ENCODE results near the gene KRR1. TPM values are rescaled to one million over a fixed set of nuclear protein-coding genes. Genes with fewer than 3 reads are reported as not detected.

KRR1 gene
- total RNA-seq, 1 experiment from 2014 or later: 73.2 TPM

DNA sequence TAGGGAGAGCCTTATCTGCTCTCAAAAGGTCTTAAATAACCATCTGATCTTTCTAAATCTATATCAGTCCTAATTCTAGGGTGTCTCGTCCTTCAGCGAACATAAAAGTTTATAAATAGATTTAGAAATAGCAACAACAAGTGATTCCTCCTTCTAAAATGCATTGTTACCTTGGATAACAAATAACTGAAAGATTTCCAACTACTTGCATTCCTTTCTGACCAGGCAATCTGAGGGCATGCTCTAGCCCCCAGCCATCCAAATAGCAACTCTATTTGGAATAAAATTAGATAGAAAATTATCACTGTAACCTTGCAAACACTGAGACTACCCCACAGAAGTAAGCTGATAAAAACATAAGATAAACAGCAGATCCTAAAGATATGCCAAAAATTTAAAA is 21.8 kb upstream of the KRR1 start:
- Mint-ChIP-seq H3K9me3 (ENCODE audit: unreplicated experiment) (no peaks in the 10 kb centered on the region), H3K4me3 (ENCODE audit: unreplicated experiment) (no peak overlapping the region), H3K36me3 (ENCODE audit: insufficient read depth, unreplicated experiment) (no peaks in the 10 kb centered on the region), H3K27me3 (ENCODE audit: insufficient read depth, unreplicated experiment) (no peaks in the 10 kb centered on the region), H3K4me1 (ENCODE audit: low read depth, unreplicated experiment) (peaks cover 5% of the 10 kb centered on the region), H3K27ac (ENCODE audit: unreplicated experiment) (no peak overlapping the region)
- POLR2A ChIA-PET: no interaction called here
- H3K4me3 ChIP-seq (ENCODE audit: low read depth, low read length): no peak overlapping the region
- H3K9me3 ChIP-seq: no peaks in the 10 kb centered on the region
- intact Hi-C loops (cut with micrococcal nuclease; ENCODE audit: unreplicated experiment): no loop called here
- no peaks in the 10 kb centered on the region for H3K27me3 ChIP-seq (replicated peaks; ENCODE audit: control insufficient read depth, insufficient read depth, low read length)
- TF ChIP-seq, protein P1, sequence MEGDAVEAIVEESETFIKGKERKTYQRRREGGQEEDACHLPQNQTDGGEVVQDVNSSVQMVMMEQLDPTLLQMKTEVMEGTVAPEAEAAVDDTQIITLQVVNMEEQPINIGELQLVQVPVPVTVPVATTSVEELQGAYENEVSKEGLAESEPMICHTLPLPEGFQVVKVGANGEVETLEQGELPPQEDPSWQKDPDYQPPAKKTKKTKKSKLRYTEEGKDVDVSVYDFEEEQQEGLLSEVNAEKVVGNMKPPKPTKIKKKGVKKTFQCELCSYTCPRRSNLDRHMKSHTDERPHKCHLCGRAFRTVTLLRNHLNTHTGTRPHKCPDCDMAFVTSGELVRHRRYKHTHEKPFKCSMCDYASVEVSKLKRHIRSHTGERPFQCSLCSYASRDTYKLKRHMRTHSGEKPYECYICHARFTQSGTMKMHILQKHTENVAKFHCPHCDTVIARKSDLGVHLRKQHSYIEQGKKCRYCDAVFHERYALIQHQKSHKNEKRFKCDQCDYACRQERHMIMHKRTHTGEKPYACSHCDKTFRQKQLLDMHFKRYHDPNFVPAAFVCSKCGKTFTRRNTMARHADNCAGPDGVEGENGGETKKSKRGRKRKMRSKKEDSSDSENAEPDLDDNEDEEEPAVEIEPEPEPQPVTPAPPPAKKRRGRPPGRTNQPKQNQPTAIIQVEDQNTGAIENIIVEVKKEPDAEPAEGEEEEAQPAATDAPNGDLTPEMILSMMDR (IDR thresholded peaks at IDR 0.05; ENCODE audit: insufficient read depth in 1 of 2, low read depth in 1 of 2, low read length in 1 of 2, severe bottlenecking in 1 of 2, unreplicated experiment in 1 of 2): no peak
- no TSS peak for BruUV-seq (replicated peaks)
- CTCF ChIA-PET: no interaction called here
- DNase-seq: no peak
- no peaks in the 10 kb centered on the region for H3K4me1 ChIP-seq
- no peaks in the 10 kb centered on the region for H3K36me3 ChIP-seq (ENCODE audit: control insufficient read depth, insufficient read depth, low read length)

DNA sequence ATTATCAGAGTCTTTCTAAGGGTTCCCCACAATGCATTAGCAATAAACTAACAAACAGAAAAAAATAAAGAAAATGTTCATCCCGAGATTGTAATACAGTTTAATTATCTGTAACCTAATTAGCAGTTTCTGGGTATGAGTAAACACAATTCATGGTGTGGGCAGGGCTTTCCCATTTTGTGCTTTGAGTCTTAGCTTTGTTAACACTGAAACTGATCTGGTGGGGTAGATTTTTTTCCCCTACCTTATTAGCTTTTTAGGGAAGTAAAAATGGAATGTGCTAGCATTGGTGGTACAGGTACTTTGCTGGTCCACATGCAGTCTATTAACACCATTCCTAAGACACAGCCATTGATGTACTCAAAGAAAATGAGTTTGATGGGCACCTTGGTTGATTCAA is 18.4 kb upstream of the KRR1 start:
- H3K4me3 Mint-ChIP-seq (ENCODE audit: unreplicated experiment): no peak overlapping the region
- POLR2A ChIA-PET: no interaction called here
- H3K27me3 ChIP-seq (replicated peaks; ENCODE audit: control insufficient read depth, insufficient read depth, low read length): no peaks in the 10 kb centered on the region
- no peaks in the 10 kb centered on the region for H3K27me3 Mint-ChIP-seq (ENCODE audit: insufficient read depth, unreplicated experiment)
- no peaks in the 10 kb centered on the region for H3K9me3 ChIP-seq
- no peak overlapping the region for H3K27ac Mint-ChIP-seq (ENCODE audit: unreplicated experiment)
- no peaks in the 10 kb centered on the region for H3K36me3 ChIP-seq (ENCODE audit: control insufficient read depth, insufficient read depth, low read length)
- H3K36me3 Mint-ChIP-seq (ENCODE audit: insufficient read depth, unreplicated experiment): no peaks in the 10 kb centered on the region
- peaks cover 17% of the 10 kb centered on the region for H3K4me1 Mint-ChIP-seq (ENCODE audit: low read depth, unreplicated experiment)
- no peaks in the 10 kb centered on the region for H3K4me1 ChIP-seq
- CTCF ChIA-PET: no interaction called here
- TF ChIP-seq, protein P1 (IDR thresholded peaks at IDR 0.05; ENCODE audit: insufficient read depth in 1 of 2, low read depth in 1 of 2, low read length in 1 of 2, severe bottlenecking in 1 of 2, unreplicated experiment in 1 of 2): no peak
- intact Hi-C loops (cut with micrococcal nuclease; ENCODE audit: unreplicated experiment): loop anchor here (5.0 kb wide), 1 partner anchor 817 kb away; the partner anchor contains the start of gene BBS10
- no TSS peak for BruUV-seq (replicated peaks)
- H3K4me3 ChIP-seq (ENCODE audit: low read depth, low read length): no peak overlapping the region
- DNase-seq: no peak
- no peaks in the 10 kb centered on the region for H3K9me3 Mint-ChIP-seq (ENCODE audit: unreplicated experiment)

DNA sequence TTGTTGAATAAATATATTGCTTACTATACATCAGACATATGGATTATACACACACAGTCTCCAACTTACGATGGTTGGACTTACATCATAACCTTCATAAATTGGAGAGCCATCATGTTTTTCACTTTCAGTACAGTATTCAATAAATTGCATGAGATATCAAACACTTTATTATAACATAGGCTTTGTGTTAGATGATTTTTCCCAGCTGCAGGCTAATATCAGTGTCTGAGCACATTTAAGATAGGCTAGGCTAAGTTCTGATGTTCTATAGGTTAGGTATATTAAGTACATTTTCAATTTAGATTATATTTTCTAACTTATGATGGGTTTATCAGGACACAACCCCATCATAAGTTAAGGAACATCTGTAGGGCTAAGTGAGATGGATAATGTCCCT is 17.9 kb upstream of the KRR1 start:
- BruUV-seq (replicated peaks): no TSS peak
- H3K9me3 ChIP-seq: no peaks in the 10 kb centered on the region

More for the DNA sequence above, 17.9 kb upstream of the KRR1 start:
- H3K4me3 ChIP-seq (ENCODE audit: low read depth, low read length): no peak overlapping the region
- H3K4me1 ChIP-seq: no peaks in the 10 kb centered on the region
- TF ChIP-seq, protein P1 (IDR thresholded peaks at IDR 0.05; ENCODE audit: insufficient read depth in 1 of 2, low read depth in 1 of 2, low read length in 1 of 2, severe bottlenecking in 1 of 2, unreplicated experiment in 1 of 2): no peak
- no peak for DNase-seq
- Mint-ChIP-seq H3K27ac (ENCODE audit: unreplicated experiment) (no peak overlapping the region), H3K4me1 (ENCODE audit: low read depth, unreplicated experiment) (peaks cover 17% of the 10 kb centered on the region), H3K4me3 (ENCODE audit: unreplicated experiment) (no peak overlapping the region), H3K27me3 (ENCODE audit: insufficient read depth, unreplicated experiment) (no peaks in the 10 kb centered on the region), H3K36me3 (ENCODE audit: insufficient read depth, unreplicated experiment) (no peaks in the 10 kb centered on the region), H3K9me3 (ENCODE audit: unreplicated experiment) (no peaks in the 10 kb centered on the region)
- no peaks in the 10 kb centered on the region for H3K36me3 ChIP-seq (ENCODE audit: control insufficient read depth, insufficient read depth, low read length)
- ChIA-PET CTCF (no interaction called here), POLR2A (no interaction called here)
- intact Hi-C loops (cut with micrococcal nuclease; ENCODE audit: unreplicated experiment): loop anchor here (5.0 kb wide), 1 partner anchor 818 kb away; the partner anchor contains the start of gene BBS10
- H3K27me3 ChIP-seq (replicated peaks; ENCODE audit: control insufficient read depth, insufficient read depth, low read length): no peaks in the 10 kb centered on the region
